Cardiac muscle cell (in vitro differentiated cells and primary cell): ENCODE results near the gene PEG3. TPM values are rescaled to one million over a fixed set of nuclear protein-coding genes. Genes with fewer than 3 reads are reported as not detected.

Experiments
- DNase-seq, 2 donors: peaks; one replicate each; pipeline versions ENCODE4 v3.0.0 to v3.0.0-alpha.2; 2010 to 2017; ENCODE audit warnings: low read depth in 1 of 2, low spot score in 1 of 2
- H3K27ac ChIP-seq: fragments of 200-600 bp; sonication (generic); 2 replicates; pipeline ENCODE4 v1.5.1; 2016
- H3K27me3 ChIP-seq: fragments of 200-600 bp; sonication (generic); 2 replicates; pipeline ENCODE4 v1.6.0; 2016; ENCODE audit warnings: control low read depth
- H3K36me3 ChIP-seq: fragments of 200-600 bp; sonication (generic); 2 replicates; pipeline ENCODE4 v1.5.1; 2016; ENCODE audit warnings: control low read depth
- H3K4me1 ChIP-seq: fragments of 200-600 bp; sonication (generic); 2 replicates; pipeline ENCODE4 v1.8.1; 2017; ENCODE audit warnings: low read depth, mild to moderate bottlenecking, mixed run types
- H3K4me3 ChIP-seq: fragments of 200-600 bp; sonication (generic); 2 replicates; pipeline ENCODE4 v1.5.1; 2016; ENCODE audit warnings: mild to moderate bottlenecking
- H3K9me3 ChIP-seq: fragments of 200-600 bp; sonication (generic); 2 replicates; pipeline ENCODE4 v1.5.1; 2017; ENCODE audit warnings: low read depth, mild to moderate bottlenecking, control low read depth
- polyA plus RNA-seq: library from polyadenylated mRNA; unstranded; fragments of >200 nt; fragmentation: Nextera tagmentation; extraction: Ambion mirVana; gene quantifications from 2 replicates; pipeline ENCODE4 v1.2.1, GENCODE V29; 2016
- total RNA-seq: library from RNA; depleted of rRNA; stranded (reverse); fragments of >200 nt; gene quantifications from 2 replicates; pipeline ENCODE4 v1.2.3, GENCODE V29; 2016
- TF ChIP-seq, protein P1 (sequence below): IDR thresholded peaks from 2 replicates; pipeline ENCODE4 v1.5.1; 2012; ENCODE audit warnings: low read depth, mild to moderate bottlenecking, low read length

The PEG3 gene
- total and polyA plus RNA-seq, 2 experiments from 2014 or later: not detected

DNA sequence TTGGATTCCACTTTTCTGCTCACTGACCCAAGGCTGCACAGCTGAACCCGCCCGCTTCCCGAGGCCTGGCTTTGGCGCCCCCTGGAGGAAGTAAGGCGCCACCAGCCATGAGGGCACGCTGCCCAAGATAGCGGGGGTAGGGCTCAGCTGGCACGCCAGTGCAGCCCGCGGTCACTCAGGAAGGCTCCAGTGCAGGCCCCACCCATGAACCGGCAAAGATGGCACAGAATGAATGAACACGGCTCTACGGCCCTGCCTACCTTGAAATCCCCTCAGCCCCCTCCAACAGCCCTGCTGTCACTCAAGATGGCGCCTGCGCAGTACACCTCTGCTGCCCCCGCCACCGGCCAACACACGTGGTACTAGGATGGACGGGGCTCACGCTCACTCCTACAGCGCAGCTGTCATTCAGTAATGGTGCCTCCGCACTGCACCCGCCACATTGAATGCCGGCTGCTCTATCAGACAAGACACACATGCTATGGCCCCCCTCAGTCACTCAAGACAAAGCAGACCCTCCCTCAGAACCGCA is 3.0 kb downstream of the PEG3 start:
- TF ChIP-seq, protein P1, sequence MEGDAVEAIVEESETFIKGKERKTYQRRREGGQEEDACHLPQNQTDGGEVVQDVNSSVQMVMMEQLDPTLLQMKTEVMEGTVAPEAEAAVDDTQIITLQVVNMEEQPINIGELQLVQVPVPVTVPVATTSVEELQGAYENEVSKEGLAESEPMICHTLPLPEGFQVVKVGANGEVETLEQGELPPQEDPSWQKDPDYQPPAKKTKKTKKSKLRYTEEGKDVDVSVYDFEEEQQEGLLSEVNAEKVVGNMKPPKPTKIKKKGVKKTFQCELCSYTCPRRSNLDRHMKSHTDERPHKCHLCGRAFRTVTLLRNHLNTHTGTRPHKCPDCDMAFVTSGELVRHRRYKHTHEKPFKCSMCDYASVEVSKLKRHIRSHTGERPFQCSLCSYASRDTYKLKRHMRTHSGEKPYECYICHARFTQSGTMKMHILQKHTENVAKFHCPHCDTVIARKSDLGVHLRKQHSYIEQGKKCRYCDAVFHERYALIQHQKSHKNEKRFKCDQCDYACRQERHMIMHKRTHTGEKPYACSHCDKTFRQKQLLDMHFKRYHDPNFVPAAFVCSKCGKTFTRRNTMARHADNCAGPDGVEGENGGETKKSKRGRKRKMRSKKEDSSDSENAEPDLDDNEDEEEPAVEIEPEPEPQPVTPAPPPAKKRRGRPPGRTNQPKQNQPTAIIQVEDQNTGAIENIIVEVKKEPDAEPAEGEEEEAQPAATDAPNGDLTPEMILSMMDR: peak; percentile 48
- Histone ChIP-seq H3K27me3 (no peaks in the 10 kb centered on the region), H3K4me3 (no peak overlapping the region), H3K9me3 (no peaks in the 10 kb centered on the region), H3K4me1 (no peaks in the 10 kb centered on the region), H3K36me3 (no peaks in the 10 kb centered on the region), H3K27ac (no peak overlapping the region)
- peak in 1 of 2 donors; percentile 77 for DNase-seq

DNA sequence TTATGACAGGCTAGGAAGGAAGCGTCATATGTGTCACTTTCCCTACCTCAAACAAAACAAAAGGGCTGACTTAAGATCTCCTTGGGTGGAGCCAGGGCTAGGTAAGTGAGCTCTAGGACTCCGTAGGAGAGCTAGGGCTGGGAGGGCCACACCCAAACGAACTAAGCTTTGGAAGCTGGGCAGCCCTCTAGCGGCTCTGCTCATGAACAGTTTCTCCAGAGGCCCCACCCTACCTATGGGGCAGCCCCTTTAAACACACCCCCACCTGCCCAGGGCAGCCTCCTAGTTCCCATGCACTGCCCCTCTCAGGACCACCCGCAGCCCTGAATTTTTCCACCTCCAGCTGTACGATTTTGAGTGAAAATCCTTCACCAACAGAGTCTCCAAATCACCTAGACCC is 3.5 kb downstream of the PEG3 start:
- no peaks in the 10 kb centered on the region for H3K9me3 ChIP-seq
- DNase-seq: no peak
- no peaks in the 10 kb centered on the region for H3K27me3 ChIP-seq
- H3K4me3 ChIP-seq: no peak overlapping the region
- no peak overlapping the region for H3K27ac ChIP-seq
- TF ChIP-seq, protein P1: no peak
- no peaks in the 10 kb centered on the region for H3K4me1 ChIP-seq
- H3K36me3 ChIP-seq: no peaks in the 10 kb centered on the region

DNA sequence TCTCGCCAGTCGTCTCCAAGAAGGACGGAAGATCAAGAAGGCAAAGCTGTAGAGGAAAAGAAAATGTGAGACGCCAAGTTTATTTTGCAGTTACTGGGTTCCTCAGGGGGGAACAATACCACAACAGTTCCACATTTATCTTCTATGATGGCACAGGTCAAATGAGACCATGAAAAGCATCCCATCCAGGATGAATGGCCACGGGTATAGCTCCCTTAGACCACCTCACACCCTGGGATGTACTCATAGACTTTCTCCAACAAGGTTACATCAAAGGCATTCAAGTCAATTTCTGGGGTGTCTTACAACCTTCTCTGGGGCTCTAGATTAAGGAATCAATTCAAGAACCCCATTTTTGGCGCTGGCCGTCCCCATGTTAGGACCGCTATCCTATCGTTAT is 4.5 kb downstream of the PEG3 start:
- TF ChIP-seq, protein P1: no peak
- H3K36me3 ChIP-seq: no peaks in the 10 kb centered on the region
- H3K9me3 ChIP-seq: no peaks in the 10 kb centered on the region
- DNase-seq: no peak
- no peaks in the 10 kb centered on the region for H3K4me1 ChIP-seq
- no peak overlapping the region for H3K27ac ChIP-seq
- no peak overlapping the region for H3K4me3 ChIP-seq
- no peaks in the 10 kb centered on the region for H3K27me3 ChIP-seq

DNA sequence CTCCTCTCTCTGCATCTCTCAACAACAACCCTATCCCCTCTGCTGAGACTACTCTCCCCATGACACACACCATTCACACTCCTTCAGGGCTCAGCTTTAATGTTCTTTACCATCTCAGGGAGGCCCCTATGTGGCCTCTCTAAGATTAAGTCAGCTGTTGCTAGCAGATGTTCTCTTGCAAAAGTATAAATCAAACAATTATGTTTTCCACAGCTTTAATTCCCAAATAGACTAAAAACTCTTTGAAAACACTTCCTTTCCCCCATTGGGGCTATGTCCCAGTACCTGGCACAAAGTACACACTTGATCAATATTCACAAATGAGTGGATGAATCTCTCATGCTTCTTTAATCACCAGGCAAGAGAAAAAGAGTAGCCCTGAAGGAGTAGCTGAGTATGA is 5.1 kb downstream of the PEG3 start:
- no peaks in the 10 kb centered on the region for H3K36me3 ChIP-seq
- TF ChIP-seq, protein P1: no peak
- H3K4me1 ChIP-seq: no peaks in the 10 kb centered on the region
- no peaks in the 10 kb centered on the region for H3K9me3 ChIP-seq
- no peaks in the 10 kb centered on the region for H3K27me3 ChIP-seq
- DNase-seq: no peak
- H3K4me3 ChIP-seq: no peak overlapping the region
- H3K27ac ChIP-seq: no peak overlapping the region

DNA sequence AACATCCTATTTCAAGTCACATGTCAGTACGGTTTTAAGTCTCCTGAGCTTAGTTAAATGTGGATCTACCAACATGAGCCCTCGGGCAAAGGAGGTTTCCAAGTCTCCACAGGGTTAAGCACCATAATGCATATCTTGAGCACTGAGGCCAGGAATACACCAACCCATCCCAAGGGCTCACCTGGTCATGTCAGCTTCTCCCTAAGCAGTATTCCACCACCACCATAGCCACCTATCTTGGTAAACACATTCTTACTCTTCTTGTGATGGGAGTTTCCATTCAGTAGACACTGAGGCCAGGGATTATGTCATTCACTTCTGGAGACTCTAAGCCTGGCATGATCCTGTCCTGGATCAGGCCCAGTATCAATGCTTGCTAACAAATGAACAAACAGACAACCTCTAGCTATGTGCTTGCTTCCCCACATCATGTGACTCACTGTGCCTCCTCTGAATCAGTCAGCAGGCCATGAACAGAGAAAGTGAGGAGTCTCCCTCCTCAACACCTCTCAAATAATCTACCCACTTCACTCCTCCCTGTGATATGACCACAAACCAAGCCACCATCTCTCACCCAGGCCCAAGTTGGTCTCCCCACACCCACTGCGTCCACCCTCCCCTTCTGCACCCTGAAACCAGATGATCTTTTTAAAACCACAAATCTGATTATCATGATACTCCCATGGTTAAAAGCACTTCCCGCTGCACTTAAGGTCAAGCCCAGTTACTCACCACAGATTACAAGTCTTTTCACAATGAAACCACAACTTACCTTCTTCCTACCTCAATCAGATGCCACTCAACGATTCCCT is 5.8 kb downstream of the PEG3 start:
- DNase-seq: no peak
- Histone ChIP-seq H3K9me3 (no peaks in the 10 kb centered on the region), H3K4me1 (no peaks in the 10 kb centered on the region), H3K27ac (no peak overlapping the region), H3K27me3 (no peaks in the 10 kb centered on the region), H3K4me3 (no peak overlapping the region), H3K36me3 (no peaks in the 10 kb centered on the region)
- TF ChIP-seq, protein P1: no peak
